NCI-H2171 treated with DMSO at 0.1 percent for 48 hours (cell line): ENCODE measurements around the gene DBH.

Experiments used
- DNase-seq: peaks from one replicate; lab custom pipeline; 2025; lab: John Stamatoyannopoulos, UW

DBH gene

DNA sequence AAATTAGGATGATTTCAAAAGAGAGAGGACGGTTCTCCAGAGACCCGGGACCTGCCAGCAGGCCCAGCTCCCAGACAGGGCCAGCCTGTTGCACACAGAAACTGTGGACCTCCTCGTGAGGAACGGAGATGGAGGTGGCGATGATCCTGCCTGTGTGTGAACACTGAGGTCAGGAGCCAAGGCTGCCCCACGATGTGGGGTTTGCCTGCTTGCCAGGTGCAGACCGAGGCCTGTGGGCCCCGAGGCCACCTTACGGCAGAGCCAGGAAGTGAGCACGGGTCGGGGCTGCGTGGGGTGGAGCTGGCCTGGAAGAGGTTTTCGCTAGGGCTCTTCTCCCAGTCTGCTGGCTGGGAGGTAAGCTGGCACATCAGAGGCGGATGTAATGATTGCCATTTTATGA, 31.3 kb upstream of the DBH start:
- DNase-seq = no peak

DNA sequence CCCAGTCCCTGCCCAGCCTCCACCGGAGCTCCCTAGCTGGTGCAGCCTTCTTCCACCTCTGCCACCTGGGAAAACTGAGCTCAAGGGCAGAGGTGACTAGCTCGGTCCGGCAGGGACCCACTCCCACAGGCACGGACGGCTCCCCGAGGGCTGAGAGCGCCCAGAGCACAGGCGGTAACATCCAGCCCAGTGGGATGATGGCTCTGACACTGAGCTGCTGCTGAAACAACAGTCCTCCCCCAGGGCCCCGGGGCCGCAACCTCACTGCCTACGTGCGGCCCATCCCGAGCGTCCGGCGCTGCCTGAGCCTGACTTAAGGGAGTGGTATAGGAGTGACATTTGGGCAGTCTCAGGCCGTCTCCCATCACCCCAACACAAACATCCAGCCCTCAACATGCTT, 30.7 kb upstream of the DBH start:
- DNase-seq = no peak

DNA sequence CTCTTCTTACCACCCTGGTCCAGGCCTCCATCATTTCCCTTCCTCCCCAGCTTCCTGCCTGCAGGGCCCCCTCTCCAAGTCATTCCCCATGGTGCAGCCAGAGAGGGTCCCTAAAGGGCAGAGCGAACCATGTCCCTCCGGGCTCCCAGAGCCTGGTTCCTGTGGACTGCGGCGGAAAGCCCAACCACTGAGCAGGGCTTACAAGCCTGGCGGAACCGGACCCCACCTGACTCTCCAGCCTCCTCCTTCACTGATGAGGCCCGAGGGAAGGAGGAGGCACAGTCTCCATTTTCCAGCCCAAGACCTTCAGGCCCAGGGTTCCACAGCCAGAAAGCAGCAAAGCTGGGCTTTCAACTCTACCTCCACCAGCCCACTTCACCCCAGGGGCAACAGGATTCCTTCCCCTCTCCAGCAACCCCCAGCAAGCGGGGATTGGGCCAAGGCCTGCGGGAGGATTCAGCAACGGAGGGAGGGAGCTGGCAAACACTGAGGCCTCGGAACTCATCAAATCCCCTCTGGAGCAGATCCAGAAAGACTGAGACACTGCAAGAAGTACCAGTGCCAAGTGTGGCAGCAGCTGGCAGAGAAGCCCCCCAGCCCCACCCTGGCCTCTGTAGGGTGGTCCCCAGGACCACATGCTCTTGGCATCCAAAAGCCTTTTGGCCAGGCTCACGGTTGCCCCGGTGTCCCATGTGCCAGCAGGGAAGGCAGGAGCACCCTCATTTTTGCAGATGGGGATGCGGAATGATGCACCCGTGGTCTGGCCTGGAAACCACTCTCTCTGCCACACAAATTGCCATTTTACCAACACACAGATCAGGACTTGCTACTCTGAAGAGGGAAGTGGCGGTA, 30.1 kb upstream of the DBH start:
- DNase-seq = no peak

DNA sequence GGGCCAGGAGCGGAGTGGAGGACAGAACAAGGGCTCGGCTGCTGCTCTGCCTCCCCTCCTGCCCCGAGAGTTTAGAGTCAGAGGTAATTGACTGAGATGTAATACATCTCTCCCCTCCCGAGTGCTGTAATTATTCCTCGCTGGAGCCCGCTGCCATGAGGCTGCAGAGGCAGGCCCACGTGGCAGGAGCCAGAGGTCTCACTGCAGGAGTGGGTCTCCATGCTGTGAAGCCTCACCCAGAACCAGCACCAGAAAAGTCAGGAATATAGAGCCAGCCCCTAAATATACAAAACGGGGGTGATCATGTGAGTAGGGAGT, 29.5 kb upstream of the DBH start:
- DNase-seq = peak; percentile 18

DNA sequence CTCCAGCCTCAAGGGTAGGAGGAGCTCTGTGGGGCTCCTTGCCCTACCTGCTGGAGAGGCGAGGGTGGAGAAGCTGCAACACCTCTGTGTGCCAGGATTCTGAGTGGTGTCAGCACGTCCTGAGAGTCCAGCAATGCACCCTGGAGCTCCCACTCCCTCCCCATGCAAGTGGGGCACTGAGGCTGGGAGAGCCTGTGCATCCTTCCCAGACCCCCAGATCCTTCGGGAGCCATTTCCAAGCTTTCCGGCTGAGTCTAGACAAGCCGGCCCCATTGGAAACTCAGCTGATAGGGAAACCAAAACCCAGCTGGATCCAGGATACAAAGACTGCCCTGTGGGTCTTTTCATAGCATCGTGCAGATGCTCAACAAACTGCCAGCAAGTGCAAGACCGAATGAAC, 28.8 kb upstream of the DBH start:
- DNase-seq = no peak

DNA sequence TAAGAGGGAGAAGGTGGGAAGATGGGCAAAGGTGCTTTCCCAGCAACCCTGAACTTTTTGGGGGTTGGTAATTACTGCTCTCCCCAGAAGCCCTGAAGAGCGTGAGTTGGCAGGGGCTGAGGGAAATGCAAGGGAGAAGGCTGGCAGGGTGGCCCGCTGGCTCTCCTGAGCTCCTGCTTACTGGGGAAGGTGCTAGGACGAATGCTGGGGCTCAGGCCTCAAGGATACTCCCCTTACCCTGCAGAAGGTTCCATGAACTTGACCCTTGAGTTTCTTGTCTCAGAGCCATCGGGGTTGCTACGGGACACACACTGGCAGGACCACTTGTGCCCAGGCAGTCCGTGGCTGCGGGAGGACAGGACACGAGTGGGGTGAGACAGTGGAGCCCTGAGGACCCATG, 28.2 kb upstream of the DBH start:
- DNase-seq = no peak

DNA sequence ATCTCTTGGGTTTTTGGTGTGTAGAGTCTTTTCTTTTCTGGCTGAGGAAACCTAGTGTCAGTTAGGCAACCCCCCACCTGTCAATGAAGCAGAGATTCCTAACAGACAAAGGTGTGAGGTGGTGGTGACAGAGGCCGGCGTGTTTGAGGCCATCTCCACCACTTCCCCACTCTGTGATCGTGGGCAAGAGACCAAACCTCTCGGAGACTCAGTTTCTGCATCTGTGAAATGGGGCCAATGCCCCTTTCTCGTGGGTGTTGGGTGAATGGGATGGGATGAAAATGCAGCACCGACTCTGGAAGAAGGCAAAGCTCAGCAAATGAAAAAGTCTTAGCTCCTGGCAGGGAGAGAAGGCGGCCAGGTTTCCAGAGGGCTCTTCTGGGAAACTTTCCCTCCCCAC, 27.8 kb upstream of the DBH start:
- DNase-seq = no peak

DNA sequence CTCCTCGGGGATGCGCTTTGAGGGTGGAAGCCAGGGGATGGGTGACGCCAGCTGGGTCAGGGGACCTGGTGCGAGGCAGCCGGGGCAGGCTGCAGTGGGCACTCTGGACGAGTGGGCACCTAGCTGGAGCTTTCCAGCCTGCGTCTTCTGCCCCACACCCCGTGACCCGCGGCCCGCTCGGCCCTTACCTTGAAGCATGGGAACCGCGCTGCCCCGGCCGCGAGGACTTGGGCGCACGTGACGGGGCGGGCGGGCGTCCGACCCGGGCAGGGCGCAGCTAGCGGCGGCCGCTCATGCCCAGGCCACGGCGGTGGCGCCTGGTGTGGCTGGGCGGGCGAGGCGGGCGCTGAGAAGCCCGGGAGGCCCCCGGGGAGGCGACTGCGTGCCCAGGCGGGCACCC, 27.3 kb upstream of the DBH start:
- DNase-seq = no peak

DNA sequence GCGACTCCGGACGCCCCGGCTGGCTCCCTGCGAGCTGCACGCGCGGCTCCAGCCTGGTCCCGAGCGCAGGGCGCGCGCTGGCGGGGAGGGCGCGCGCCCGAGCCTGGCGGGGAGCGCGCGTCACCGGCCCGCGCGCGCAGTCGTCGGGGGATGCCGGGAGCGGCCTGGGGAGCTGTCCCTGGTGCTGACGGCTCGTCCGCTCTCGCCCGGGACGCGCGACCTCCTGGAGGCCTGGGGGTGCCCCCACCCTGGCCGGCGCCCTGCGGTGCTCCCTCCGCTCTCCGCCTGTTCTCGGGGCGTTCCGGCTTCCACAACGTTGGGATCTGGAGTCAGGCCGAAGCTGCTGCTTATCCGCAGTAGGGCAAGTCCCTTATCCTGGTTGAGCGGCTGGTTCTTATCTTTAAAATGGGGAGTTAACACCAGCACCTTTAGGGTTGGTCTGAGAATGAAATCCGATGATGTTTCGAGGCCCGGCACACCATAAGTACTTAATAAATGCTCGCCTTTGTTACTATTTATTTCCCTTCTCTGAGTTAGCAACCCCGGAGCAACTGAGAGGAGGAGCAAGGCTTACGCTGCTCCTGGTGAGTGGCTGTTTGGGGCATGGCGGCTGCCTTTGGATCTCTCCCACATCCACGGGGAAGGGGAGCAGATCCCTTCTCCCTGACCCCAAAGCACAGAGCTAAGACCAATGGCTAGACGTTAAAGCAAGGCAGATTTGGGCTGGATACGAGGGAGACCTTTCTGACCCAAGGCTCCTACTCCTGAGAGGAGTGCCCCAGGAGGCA, 26.7 kb upstream of the DBH start, which contains the start of gene FAM163B:
FAM163B (minus strand) TSS at position 79 of the 788 bp plus-strand sequence. CDS start 29,166 bp downstream, outside the sequence.
- no peak for DNase-seq

DNA sequence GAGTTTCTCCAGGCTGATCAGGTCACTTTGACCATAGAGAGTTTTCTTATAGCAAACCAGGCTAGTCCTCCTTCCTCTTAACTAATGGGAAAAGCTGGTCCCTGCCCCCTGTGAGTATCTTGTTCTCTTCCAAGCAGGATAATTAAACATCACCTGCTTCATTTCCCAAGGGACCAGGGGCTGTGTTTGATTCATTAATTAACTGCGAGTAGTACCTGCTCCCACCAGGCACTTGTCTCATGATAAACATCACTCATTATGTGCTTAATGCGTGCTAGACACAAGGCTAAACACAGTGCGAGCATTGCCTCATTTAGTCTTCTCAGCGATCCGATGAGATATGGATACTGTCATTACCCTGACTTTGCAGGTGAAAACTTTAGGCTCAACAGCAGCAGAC, 25.3 kb upstream of the DBH start:
- peak; percentile 97 for DNase-seq

DNA sequence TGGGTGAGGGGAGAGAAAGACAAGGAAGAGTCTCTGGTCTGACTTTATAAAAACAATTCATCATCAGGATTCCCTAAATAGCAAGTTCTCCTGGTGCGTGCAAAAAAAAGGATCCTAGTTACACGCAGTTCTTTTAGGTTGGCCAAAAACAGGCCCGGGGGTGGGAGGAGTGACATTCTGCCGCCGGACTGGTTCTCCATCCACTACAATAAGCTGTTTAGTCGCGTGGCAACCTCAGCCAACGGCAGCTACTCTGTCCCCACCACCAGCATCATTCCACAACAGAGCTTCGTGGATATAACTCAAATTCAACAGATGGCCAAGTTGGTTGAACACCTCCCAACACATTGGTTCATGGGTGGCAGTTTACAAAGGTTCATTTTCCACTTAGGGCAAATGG, 24.1 kb upstream of the DBH start:
- peak; percentile 30 for DNase-seq

DNA sequence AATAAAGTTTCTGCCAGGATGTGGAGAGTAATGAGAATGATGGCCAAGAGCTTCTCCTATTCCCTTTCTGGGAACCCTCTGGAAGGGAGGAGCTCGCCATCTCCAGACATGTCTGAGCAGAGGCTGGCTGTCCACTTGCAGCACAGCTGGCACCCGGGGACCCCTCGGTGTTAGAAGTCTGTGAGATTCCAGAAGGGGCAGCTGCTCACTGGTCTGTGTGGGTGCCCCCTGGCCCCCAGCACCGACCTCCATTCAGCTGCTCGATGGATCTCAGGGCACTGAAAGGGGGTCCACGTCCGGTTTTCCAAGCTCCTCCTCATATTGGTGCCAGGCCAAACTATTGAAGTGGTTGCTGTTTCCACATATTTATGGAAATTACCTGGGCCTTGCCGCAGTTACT, 23.3 kb upstream of the DBH start:
- DNase-seq = no peak

DNA sequence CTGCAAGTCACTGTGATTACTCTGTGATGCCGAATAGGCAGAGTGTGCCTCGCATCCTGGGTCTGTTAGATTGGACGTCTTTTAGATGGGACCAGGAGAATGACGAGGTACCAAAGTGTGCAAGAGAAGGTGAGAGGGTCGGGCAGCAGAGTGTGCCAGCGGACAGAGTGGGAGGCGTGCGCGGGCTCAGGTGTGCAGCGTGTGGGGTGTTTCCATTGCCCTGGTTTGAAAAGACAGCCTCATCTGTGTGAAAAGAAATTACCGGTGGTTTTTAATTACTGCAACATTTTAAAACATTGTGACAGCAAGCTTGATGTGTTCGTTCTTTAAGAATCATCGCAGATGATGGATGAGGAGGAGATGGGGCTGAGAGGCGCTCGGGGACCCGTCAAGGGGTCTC, 22.7 kb upstream of the DBH start:
- DNase-seq = no peak

DNA sequence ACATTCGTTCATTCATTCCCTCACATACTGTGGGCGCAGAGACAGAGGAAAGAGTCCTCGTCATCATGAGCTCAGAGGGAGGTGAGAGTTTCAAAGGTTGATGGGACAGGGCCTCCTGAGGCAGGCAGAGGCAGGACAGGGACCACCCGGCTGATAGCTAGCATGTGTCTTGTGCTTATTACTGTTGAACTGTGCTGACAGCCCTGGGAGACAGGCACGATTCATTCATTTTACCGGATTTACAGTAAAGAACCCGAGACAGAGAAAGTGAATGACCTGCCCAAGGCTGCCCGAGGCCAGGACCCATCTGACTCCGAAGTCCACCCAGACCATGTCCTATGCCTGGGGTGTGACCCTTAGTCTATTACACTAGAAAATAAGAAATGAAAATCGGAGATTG, 22.1 kb upstream of the DBH start:
- DNase-seq = no peak

DNA sequence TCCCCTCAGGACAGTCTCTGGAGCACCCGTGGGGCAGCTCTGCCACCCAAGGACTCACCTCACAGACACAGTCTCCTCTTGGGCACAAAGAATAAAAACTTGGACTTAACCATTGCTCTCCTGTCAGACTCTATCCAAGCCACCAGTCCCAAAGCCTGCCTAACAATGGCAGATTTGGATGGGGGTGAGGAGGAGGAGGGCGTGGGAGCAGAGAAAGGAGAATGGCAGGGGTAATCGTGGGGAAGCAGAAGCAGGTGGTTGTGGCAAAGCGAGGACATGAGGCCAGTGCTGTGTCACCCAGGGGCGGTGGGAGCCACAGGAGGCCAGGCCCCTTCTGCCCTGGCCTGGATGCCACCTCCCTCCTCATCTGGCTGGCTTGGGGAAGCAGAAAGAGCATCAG, 21.5 kb upstream of the DBH start:
- DNase-seq = no peak

DNA sequence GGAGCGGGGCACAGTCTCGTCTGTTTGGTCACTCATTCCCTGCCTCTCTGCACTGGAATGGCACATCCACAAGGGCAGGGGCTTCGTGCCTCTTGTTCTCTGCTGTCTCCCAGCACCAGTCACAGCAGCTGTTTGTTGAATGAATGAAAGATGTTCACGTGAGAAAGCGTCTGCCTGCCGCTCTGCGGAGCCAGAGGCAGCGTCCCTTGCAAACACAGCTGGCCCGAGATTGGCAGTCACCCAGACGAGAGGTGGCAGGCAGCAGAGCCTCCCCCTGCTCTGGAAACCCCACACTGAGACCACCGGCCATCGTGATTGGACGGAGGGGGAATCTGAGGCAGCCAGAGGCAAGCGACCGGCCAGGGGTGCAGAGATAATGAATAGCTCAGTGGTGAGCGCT, 21.0 kb upstream of the DBH start:
- peak; percentile 85 for DNase-seq

DNA sequence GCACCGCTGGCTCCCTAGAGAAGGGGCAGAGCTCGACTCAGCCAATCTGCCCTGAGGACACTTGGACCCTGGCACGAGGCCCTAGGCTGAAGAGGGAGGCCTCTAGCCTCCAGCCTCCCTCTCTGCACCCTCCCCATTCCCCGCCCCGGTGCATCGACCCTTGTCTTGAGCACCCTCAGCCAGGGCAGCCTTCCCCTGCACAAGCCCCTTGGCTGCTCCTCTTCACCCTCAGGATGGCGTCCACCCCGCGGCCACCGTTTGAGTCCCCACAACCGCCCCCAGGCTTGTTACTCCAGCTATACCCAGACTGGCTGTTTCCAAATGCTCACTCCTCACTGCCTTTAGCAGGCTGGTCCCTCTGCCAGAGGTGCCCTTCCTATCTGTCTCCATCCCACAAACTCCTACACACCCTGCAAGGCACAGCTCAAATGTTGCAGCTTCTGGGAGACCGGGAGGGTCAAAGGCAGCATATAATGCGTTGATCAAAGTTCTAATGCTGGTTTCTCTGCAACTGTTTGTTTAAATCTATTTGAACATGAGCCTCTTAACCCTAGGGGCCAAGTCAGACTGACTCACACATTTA, 20.5 kb upstream of the DBH start:
- DNase-seq = no peak

DNA sequence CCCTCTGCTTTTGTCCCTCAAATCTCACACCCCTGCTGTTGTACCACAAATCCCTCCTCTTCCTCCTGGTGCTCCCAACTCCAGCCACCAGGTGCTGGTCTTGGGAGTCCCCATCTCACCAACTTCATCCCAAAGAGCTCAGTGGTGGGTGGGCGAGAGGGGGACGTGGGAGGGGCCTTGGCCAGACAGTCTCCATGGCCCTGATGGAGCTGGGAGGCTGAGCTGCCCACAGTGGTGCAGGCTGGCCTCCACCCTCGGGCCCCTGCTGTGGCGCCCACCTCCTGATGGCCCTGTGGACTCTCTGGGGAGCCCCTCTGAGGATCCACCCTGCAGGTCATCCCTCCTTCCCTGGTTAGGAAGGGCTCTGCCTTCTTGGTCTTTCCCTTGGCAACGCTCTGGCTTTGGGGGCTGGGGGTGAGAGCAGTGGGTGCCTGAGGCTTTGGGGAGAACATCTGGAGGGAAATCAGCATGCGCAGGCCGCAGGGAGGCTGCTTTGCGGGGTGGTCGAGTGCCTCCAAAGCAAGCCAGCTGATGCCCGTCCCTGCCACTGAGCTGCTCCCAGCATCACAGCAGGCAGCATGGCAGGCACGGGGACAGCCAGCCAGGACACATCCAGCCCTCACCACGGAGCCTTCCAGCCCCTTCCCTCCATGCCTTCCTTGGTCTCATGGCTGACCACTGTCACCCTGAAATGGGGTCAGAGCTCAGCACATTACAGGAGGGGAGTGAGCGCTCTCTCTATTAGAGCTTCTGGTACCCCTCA, 19.3 kb upstream of the DBH start:
- no peak for DNase-seq

DNA sequence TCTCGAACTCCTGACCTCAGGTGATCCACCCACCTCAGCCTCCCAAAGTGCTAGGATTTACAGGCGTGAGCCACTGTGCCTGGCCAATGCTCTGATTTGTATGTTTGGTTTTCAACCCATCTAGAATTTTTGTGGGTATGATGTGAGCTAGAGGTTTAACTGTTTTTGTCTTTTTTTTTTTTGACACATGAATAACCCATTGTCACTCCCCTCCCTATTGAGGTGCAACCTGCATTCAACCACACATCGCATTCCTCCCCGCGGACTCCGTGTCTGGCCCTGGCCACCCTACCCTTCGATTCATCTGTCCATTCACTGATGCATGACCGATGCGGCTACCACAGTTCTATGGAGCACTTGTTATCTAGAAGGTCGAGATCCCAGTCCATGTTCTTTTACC, 17.4 kb upstream of the DBH start:
- DNase-seq = no peak

DNA sequence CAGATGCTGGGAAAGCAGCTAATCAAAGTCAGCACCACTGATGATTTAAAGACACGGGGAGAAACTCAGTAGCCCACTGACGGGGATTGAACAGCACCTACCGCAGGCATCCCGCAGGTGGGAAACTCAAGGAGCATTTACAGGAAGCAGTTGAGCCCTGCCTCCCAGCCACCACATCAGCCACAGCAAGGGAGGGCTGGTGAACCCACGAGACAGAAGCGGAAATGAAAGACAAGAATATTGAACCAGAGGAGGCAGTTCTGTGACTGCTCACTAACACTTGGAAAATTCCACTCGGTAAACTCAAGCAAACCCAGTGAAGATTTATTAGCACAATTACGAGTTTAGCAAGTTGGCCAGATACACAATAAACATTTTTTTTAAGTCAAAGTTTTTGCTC, 16.4 kb upstream of the DBH start:
- no peak for DNase-seq

DNA sequence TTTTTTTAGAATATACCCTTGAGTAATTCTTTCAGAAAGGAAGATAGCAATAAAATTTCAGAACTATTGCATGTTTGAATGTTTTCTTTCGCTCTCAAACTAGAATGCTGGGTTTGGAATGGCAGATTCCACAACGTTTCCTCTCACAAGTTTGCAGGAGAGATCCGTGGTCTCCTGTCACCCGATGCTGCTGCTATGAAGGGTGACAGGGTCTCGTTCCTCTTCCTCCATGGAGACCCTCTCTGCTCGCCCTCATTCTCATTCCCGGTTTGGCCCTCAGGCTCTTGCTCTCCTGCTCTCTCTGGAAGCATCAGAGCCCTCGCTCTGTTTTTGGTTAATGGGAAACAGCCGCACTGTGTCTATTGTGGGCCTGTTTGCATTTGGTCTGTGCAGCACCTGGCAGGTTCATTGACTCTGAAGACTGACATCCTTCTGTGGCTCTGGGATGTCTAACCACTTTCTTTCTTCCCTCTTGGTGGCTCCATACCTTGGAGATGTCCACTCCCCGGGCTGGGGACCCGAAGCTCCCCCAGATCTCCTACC, 14.4 kb upstream of the DBH start:
- no peak for DNase-seq

DNA sequence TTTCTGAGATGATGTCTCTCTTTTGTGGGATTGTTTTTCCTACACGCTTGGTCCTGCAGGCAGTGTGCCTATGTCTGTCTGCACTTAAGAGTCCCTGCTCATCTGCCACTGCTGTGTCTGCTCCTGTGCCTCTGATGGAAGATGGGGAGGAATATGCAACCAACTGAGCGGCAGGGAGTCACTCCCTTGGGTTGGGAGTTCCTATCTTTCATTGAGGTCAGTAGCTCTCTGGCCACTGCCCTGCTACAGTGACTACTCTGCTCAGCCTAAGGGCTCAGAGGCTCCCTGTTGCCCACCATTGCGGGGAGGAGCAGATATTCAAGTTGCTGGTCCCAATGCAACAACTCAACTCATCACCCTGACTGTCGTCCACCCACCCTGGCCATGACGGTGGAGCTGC, 13.6 kb upstream of the DBH start:
- no peak for DNase-seq
